HG03565 (cell line): ENCODE data around the gene ASCL2.
"Not testable (repeated sequence)": the region's sequence is repeated elsewhere in the genome, so short reads cannot be mapped to it uniquely, and the experiment has no call there.

Experiments used
- ATAC-seq: cut with Tn5 transposase; IDR thresholded peaks from one replicate; pipeline ENCODE4 v1.9.1; 2021; ENCODE audit warnings: mild to moderate bottlenecking, moderate library complexity; ENCODE audit not compliant: unreplicated experiment

The ASCL2 gene

DNA sequence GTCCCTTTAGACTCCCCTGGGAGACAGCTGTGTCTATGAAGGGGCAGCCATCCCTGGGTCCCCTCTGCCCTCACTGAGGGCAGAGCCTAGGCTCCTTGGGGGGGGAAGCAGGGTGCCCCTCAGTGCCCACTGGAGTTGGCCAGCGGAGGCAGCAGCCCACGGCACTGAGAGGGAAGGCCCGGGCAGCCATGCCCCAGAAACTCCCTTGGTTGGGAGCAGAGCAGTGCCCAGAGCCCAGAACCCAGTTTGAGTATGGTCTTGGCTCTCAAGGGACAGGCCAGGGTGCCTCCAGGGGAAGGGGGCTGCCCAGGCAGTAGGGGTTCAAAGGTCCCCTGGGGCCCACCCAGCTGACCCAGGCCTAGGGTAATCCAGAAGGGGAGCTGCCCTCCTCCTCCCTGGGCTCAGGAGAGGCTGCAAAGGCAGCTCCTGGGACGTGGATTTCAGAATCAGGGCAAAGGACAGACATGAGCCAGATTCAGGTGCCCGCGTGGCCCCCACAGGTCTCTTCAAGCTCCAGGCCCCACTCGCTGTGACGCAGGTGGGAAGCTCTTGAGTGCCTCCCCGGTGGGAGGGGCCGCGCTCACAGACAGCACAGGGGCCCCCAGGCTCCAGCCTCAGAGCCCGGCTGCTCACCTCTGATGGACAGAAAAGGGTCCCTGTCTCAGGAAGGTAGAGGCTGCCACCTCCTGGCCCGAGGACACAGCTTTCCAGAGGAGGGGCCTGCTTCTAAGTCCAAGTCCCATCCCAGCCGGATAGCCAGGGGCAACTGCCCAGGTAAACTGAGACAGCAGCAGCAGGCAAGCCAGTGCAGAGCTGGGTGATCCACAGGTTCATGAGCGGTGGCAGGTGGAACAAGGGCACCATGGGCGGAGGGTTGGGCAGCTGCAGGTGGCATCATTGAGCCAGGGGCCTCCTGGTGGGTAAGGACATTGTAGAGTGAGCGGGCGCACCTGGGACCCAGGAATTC, 28.7 kb upstream of the ASCL2 start:
- ATAC-seq = no peak

DNA sequence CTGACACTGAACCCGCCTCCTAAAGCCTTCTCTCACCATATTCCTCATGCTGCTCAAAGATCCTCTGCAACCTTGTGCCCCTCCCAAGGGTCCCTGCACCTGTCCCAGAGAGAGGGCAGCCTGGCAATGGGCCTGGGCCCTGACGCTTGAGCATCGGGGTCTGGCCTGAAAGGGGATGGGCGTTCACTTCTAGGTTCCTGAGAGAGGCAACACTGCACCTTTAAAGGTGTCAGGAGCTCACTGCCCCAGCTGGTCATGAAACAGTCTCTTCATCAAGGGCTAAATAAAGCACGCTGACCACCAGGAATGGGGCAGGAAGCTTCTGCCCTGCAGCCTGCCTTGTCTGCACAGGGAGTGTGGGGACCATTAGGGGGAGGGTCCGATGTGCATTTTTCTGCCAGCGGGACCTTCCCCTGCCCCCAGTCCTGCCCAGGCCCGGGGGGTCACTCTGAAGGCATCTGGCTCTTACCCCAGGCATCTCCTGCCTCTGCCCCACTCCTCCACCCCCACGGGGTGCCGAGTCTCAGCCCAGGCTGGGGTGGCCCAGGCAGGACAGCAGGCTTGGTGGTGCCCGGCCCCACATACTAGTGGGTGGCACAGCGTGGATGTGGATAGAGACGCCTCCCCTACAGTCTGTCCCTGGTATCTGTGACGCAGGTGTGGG, 27.9 kb upstream of the ASCL2 start:
- no peak for ATAC-seq

- ATAC-seq = no peak
Observed at GRCh38 chr11:2297623-2298030, 27.2 kb upstream of the ASCL2 start.

DNA sequence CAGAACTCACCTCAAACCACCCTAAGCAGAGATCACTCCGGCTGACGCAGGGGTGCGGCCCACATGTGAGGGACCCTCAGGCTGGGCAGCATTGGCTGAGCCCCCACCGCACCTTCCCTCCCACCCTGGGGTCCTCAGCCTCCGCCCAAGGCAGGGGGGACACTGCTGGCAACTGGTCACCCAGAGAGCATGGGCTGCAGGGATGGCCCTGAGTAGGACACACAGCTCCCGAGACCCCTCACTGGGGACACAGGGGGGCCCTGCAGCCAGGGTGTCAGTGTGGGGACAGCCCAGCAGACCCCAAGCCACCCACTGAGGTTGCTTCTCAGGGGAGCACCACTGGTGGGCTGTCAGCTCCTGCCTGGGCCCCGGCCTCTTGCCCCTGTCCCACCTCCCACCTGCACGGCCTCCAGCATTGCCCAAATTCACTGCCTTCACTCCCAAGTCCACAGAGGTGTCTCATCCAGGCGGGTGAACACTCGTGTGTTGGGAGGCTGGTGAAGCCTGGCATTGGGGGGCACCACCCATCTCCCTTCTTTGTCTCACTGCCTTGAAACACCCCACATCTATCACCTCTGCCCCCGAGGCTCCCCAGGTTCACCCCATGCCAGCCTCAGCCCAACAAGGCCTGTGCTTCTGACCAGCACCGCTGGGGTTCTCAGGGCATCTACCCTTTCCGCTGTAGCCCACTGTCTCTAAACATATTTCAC, 26.7 kb upstream of the ASCL2 start:
- ATAC-seq = no peak

GRCh38 chr11:2295971-2296912, 25.9 kb upstream of the ASCL2 start:
- ATAC-seq = no peak

GRCh38 chr11:2294926-2295290, 24.5 kb upstream of the ASCL2 start:
- ATAC-seq = no peak

DNA sequence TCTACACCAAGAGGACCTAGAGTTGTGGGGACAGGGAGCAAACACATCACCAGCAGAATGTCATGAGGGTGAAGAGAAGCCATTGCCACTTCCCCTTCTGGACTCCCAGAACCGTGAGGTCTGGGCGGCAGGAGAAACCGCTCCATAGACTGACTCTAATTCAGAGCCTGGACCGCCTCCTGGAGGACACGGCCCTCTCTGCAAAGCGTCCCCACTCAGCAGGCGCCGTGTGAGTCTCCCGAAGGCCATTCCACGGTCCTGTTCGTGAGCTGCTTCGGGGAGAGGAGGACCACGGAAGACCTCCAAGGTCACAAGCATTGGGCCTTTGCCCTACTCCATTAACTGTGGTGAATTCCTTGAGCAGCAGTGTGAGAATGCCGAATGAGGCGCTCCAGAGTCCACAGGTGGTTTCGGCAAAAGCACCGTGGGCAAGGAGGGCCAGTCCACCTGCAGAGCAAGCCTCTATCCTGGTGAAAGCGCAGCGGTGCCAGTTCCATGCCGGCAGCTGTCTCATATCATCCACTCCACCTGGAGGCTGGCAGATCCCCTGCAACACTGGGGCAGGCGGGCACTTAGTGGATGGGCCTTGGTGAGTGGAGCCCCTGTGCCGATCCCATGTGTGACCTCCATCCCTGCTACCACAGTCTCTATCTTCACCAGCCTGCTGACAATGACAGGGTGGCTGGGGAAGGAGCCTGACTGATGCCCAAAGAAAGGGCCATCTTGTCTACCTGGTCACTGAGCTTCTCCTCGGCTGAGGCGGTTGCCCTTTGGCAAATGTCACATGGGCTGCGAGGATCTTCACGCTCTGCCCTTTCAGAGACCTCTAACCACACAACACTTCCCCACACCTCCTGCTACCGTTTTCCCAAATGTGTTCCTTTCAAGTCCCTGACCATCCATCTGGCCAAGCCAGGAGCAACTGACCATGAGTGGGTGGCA, 23.9 kb upstream of the ASCL2 start:
- ATAC-seq = no peak

GRCh38 chr11:2293531-2293971, 23.2 kb upstream of the ASCL2 start:
- no peak for ATAC-seq

GRCh38 chr11:2290351-2290841, 20.0 kb upstream of the ASCL2 start:
- no peak for ATAC-seq

GRCh38 chr11:2289859-2290258, 19.5 kb upstream of the ASCL2 start:
- ATAC-seq = no peak

- no peak for ATAC-seq
Observed at GRCh38 chr11:2289350-2289749, 19.0 kb upstream of the ASCL2 start.

- no peak for ATAC-seq
Observed at GRCh38 chr11:2287091-2287490, 16.7 kb upstream of the ASCL2 start.

GRCh38 chr11:2286350-2286749, 16.0 kb upstream of the ASCL2 start:
- not testable (repeated sequence) for ATAC-seq

- ATAC-seq = no peak
Observed at GRCh38 chr11:2280208-2280607, 9.8 kb upstream of the ASCL2 start.

DNA sequence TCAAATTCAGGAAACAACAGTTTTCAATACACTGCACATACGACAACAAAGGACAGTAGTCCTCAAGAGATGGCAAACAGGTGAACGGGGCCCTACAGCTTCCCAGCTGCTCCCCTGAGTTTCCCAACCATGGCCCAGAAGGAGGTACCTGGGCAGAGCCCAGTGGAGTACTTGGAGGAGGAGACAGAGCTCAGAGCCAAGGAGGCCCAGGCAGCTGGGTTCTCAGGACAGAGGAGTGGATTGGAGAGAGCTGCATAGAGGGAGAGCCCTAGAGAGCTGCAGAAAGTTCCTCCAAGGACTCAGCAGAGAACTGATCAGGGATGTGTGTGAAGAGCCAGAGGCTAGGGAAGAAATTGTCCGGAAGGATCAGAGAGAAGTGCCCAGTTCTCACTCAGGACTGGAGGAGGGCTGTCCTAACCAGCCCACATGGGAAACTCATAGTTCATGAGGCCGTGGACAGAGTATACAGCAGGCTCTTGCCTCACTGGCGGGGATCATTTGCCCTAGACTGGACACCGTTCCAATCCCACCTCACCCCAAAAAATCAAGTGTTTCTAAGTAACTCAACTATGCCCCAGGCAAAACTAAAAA, 7.6 kb upstream of the ASCL2 start:
- no peak for ATAC-seq

GRCh38 chr11:2277008-2277346, 6.6 kb upstream of the ASCL2 start:
- no peak for ATAC-seq

GRCh38 chr11:2276280-2277007, 6.1 kb upstream of the ASCL2 start:
- ATAC-seq = no peak
